Effector CD8-positive, alpha-beta T cell (primary cell): ENCODE measurements around the gene NPHS1.
"Not testable (repeated sequence)": the region's sequence is repeated elsewhere in the genome, so short reads cannot be mapped to it uniquely, and the experiment has no call there.

Experiments used
- DNase-seq: peaks from one replicate; lab custom pipeline; 2025; lab: John Stamatoyannopoulos, UW

The NPHS1 gene

GRCh38 chr19:35813043-35813890, 39.0 kb downstream of the NPHS1 start:
- DNase-seq = no peak

- no peak for DNase-seq
Observed at GRCh38 chr19:35812220-35813042, 39.9 kb downstream of the NPHS1 start, which contains the start of gene PRODH2. TSS of gene PRODH2 (minus strand) at chr19:35812845. CDS start at chr19:35812805, 40 bp downstream.

- no peak for DNase-seq
Observed at GRCh38 chr19:35811317-35812219, 40.7 kb downstream of the NPHS1 start.

GRCh38 chr19:35807633-35808032, 44.7 kb downstream of the NPHS1 start:
- DNase-seq = no peak

- no peak for DNase-seq
Observed at GRCh38 chr19:35806597-35806996, 45.7 kb downstream of the NPHS1 start.

- no peak for DNase-seq
Observed at GRCh38 chr19:35805526-35806102, 46.7 kb downstream of the NPHS1 start.

GRCh38 chr19:35801828-35802227, 50.5 kb downstream of the NPHS1 start:
- no peak for DNase-seq

GRCh38 chr19:35797663-35798062, 54.6 kb downstream of the NPHS1 start:
- no peak for DNase-seq

- DNase-seq = no peak
Observed at GRCh38 chr19:35796645-35797542, 55.4 kb downstream of the NPHS1 start.

- not testable (repeated sequence) for DNase-seq
Observed at GRCh38 chr19:35795564-35795963, 56.7 kb downstream of the NPHS1 start.

GRCh38 chr19:35793381-35794165, 58.7 kb downstream of the NPHS1 start:
- no peak for DNase-seq

- no peak for DNase-seq
Observed at GRCh38 chr19:35792888-35793287, 59.4 kb downstream of the NPHS1 start.

- no peak for DNase-seq
Observed at GRCh38 chr19:35792312-35792711, 60.0 kb downstream of the NPHS1 start.

- DNase-seq = no peak
Observed at GRCh38 chr19:35791814-35792279, 60.5 kb downstream of the NPHS1 start.

- DNase-seq = no peak
Observed at GRCh38 chr19:35790981-35791813, 61.1 kb downstream of the NPHS1 start.

GRCh38 chr19:35789978-35790944, 62.0 kb downstream of the NPHS1 start:
- DNase-seq = no peak
